ENCODE data around the gene NUCB1.

- TF ChIP-seq POLR2A (IDR thresholded peaks at IDR 0.05): no peak
- TF ChIP-seq CTCF (IDR thresholded peaks at IDR 0.05): no peak
Measured at GRCh38 chr19:48958006-48958405, 57.9 kb downstream of the NUCB1 start.

Measured in Peyer's patch (tissue), 4 donors.